CMK (cell line): ENCODE results near the gene MN1.

Experiments used
- DNase-seq: peaks from one replicate; pipeline ENCODE4 v3.0.0-alpha.2; 2010; ENCODE audit warnings: low read depth

MN1 gene

DNA sequence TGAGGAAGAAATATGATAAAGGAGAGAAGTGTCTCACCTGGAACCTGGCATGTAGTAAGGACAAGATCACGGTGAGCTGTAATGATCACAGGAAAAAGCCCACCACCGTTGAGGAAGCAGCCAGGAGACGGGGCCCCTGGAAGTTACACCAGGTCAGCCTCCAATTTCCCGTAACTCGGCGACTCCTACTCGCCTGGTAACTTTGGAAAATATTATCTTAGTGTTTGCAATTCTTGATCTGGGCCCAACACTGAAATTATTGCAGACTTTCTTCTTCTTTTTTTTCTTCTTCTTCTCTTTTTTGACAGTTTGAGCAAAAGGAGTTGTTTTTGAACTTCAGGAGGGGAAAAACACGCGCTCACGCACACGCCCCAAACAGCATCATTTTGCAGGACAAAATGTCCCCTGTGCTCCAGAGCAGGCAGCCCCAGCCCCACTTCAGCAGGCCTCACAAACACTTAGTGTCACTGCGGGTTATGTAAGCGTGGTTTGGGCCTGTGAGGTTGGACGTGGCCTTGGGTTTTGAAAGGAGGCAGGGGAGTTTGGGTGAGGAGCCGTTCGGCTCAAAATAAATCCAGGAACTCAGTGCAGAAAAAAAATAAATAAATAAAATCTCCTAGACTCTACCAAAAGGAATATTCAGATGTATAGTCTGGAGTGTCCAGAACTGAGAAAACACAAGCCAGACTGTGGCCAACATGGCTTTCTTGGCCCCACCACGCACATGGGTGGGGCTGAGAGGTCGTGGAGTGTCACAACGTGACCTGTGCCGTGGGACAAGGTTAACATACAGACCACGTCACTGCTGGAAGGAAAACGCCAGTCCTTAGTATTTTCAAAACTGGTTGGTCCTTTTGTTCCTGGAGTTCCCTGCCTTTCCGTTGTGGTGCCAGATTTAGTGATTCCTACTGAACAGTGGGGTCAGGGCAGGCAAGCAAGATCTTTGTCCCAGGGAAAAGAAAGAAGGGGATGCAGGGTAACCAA, 26.3 kb upstream of the MN1 start:
- no peak for DNase-seq

DNA sequence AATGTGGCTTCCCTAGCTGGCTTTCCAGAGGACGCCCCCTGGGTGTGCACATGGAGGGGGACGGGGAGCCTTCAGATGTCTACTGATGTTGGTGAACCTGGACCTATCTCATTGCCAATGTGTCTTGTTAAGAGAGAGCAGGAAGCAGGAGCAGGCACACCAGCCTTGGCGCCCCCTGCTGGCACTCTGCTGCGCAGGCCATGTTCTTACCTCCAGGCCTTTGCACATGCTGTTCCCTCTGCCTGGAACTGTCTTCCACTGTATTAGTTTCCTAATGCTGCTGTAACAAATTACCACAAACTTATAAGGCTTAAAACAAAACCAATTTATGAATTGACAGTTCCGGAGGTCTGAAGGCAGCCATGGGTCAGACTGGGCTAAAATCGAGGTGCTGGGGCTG, 23.6 kb upstream of the MN1 start:
- DNase-seq = peak; percentile 25

DNA sequence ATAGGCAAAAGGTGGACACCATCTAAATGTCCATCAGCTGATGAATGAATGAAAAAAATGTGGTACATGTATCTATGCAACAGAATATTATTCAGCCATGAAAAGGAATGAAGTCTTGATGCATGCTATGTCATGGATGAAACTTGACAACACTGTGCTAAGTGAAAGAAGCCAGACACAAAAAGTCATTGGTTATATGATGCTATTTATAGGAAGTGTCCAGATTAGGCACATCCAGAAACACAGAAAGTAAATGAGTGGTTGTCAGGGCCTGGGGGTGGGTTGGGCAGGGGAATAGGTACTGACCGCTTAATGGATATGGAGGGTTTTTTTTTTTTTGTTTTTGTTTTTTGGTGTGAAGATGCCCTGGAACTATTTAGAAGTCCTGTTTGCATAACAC, 21.7 kb upstream of the MN1 start:
- no peak for DNase-seq

- no peak for DNase-seq
Measured at GRCh38 chr22:27820896-27821866, 19.6 kb upstream of the MN1 start.

- no peak for DNase-seq
Measured at GRCh38 chr22:27816552-27816951, 15.0 kb upstream of the MN1 start.

DNA sequence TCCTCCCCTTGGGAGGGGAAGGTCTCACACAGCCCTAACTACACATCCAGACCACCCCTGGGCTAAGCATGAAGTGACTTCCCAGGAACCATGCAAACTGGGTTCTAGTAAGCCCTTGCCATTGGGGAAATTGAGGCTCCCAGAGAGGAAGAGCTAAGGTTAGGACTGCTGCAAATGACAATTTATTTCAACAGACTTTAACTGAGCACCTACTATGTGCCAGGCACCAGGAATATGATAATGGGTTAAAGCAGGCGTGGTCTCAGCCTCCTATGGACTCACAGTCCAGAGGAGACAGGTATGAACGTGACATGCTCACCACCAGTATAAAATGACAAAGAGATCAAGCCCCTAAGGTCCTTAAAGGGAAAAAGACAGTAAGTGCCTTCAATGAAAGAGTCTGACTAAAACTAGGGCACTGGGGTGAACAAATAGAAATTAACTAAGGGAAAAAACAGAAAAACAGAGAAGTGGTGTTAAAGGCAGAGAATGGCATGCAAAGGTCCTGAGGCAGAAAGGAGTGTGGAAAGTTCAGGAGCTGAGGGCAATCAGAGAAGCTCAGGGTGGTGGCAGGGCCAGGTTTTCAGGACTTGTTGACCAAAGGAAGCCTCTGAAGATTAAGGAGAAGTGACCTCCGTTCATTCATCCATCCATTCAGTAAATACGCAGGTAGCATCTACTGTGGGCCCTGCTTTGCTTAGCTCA, 14.4 kb upstream of the MN1 start:
- no peak for DNase-seq

- DNase-seq = no peak
Measured at GRCh38 chr22:27814993-27815392, 13.4 kb upstream of the MN1 start.

DNA sequence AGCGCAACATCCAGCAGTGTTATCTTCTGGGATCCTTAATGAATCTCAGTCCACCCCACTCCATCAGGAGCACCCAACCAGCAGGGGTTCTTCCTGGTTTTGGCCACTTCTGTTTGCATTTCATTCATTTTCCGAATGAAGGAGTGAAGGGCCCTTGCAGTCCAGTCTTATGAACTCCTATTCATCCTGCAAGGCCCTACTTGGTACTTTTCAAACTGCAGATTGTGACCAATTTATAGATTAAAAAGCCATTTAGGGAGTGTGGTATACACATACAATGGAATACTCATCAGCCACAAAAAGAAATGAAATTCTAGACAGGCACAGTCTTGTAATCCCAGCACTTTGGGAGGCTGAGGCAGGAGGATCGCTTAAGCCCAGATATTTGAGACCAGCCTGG, 10.2 kb upstream of the MN1 start:
- no peak for DNase-seq

DNA sequence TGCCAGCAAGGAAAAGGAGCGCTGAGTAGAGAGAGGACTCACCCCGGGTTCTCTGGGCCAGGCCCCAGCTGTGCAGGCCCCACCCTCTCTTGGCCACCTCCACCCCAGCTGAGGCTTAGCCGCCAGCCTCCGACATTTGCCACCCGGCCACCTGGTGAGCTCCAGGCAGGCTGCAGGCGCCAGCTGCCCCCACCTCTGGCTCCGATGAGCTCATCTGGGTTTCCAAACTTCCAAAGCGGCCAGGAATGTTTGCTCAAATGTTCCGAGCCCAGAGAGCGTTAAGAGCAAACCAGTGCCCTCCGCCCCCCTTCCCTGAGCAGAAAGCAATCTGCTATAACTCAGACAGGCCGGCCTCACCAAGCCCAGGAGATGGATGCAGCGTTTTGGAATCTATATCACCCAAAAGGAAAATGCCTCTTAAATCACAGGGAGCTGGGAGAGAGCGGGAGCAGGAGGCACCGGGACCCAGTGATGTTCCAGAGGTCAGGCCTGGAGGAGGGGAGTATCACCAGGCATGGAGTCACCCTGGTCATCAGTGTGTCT, 9.1 kb upstream of the MN1 start:
- no peak for DNase-seq

DNA sequence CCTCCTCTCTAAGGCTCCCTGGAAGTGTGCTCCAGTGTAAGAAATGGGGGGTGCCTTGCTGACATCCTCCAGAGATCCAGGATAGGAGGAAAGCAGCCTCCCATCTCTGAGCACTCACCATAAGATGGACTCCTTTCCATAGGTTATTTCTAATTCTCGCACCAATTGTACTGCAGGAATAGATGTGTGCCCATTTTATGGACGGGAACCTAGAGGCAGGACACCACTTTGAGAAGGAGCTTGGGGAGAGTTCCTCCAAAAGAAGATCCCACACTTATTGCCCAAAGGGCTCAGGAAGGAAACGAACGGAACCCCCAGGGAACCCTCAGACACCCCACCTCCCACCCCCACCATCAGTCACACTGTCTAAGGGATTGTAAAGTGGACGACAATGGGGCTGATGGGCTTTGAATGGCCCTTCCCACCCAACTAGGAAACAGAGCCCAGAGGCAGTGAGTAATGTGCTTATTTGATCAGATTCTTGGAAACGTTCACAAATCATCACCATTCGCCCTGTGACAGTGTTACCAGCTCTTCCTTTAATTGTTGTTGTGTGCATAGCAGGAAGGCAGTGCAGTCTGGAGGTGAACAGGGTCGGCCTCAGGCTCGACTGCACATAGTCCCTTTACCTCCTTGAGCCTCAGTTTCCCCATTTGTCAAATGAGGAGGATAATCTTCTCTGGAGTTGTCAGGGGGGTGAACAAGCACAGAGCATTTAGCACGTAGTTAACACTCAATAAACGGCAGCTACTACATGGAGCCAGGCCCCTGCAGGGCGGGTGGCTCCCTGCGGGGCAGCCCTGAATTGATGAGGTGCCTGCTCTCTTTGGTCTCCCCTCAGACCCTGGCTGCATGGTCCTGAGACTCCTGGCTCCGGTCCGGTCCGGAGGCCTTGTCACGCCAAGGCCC, 8.4 kb upstream of the MN1 start:
- DNase-seq = no peak

DNA sequence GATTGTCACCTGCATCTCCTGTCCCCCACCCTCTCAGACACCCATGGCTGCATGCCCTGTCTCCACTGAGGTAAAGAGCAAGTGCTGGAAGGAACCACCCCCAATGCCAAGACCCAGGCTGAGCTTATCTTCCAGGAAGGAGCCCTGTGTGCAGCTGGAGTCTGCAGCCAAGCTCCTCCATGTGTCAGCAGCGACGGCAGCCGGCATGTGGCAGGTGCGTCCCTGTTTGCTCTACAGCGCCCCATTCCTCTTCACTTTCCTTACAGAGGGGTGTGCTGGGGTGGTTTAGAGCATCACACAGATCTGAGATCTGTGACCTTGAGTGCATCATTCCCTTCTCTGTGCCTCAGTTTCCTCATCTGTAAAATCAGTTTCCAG, 7.7 kb upstream of the MN1 start:
- no peak for DNase-seq

- DNase-seq = no peak
Measured at GRCh38 chr22:27808451-27809225, 7.1 kb upstream of the MN1 start.

DNA sequence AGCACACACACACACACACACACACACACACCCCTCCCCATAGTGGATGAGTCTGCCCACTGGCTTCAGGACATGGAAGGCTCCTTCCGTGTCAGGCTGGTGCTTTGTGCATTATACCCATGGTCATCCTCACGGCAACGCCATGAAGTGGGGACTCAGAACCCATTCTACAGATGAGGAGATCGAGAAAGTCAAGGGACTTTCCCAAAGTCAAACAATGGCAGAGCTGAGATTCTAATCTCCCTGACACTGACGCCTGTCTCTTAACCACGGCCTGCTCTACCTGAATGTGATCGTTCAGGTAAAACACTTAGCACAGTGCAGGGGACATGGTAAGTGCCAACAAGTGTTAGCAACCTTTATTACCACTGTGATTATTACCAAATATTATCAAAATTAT, 4.3 kb upstream of the MN1 start:
- DNase-seq = no peak

GRCh38 chr22:27804470-27805297, 3.1 kb upstream of the MN1 start:
- peak; percentile 43 for DNase-seq

- no peak for DNase-seq
Measured at GRCh38 chr22:27803841-27804415, 2.4 kb upstream of the MN1 start.

- no peak for DNase-seq
Measured at GRCh38 chr22:27802346-27803073, 954 bp upstream of the MN1 start.

- DNase-seq = no peak
Measured at GRCh38 chr22:27801202-27801615, 347 bp downstream of the MN1 start.
